Activated CD4-positive, alpha-beta memory T cell treated with anti-CD3 and anti-CD28 coated beads, Interleukin-2, amount 10 ng/mL, durations not matched to agents 7 days and 5 days (primary cell): ENCODE data around the gene SLC36A2. TPM values are rescaled to one million over a fixed set of nuclear protein-coding genes. Genes with fewer than 3 reads are reported as not detected.

Source experiments
- CTCF ChIA-PET: fragments of 350-600 bp; sonication (Branson Sonifier 250); formaldehyde crosslinking; loops from one replicate; lab custom pipeline; 2021; ENCODE audit warnings: antibody characterized with exemption, inconsistent platforms; lab: Charles Lee
- POLR2A ChIA-PET: fragments of 350-600 bp; sonication (Branson Sonifier 250); formaldehyde crosslinking; loops from one replicate; lab custom pipeline; 2021; ENCODE audit warnings: antibody characterized with exemption; lab: Charles Lee
- DNase-seq: peaks from one replicate; pipeline ENCODE4 v3.0.0-alpha.2; 2020
- H3K27ac Mint-ChIP-seq: one replicate; pipeline ENCODE4 v1.8.0; 2021; ENCODE audit warnings: mild to moderate bottlenecking, mixed read lengths
- H3K27me3 Mint-ChIP-seq: one replicate; pipeline ENCODE4 v1.8.0; 2021; ENCODE audit warnings: mixed read lengths
- H3K36me3 Mint-ChIP-seq: one replicate; pipeline ENCODE4 v1.8.0; 2021; ENCODE audit warnings: low read depth, mixed read lengths
- H3K4me1 Mint-ChIP-seq: one replicate; pipeline ENCODE4 v1.8.0; 2021; ENCODE audit warnings: mixed read lengths
- H3K4me3 Mint-ChIP-seq: one replicate; pipeline ENCODE4 v1.8.0; 2021; ENCODE audit warnings: mild to moderate bottlenecking, mixed read lengths
- H3K9me3 Mint-ChIP-seq: one replicate; pipeline ENCODE4 v1.8.0; 2021; ENCODE audit warnings: mixed read lengths
- total RNA-seq, 2 experiments: library from RNA; stranded (reverse); gene quantifications; one replicate each; pipeline ENCODE4 v1.2.3, GENCODE V29; 2021

Gene SLC36A2
- total RNA-seq, 2 experiments from 2014 or later, result not detected

GRCh38 chr5:151271336-151271735, 76.0 kb downstream of the SLC36A2 start:
- no peaks in the 10 kb centered on the region for H3K9me3 Mint-ChIP-seq
- H3K27me3 Mint-ChIP-seq, result peaks cover 2% of the 10 kb centered on the region
- H3K4me1 Mint-ChIP-seq, result no peaks in the 10 kb centered on the region
- peaks cover 21% of the 10 kb centered on the region for H3K36me3 Mint-ChIP-seq
- DNase-seq, result no peak
- no peak overlapping the region for H3K27ac Mint-ChIP-seq
- no peak overlapping the region for H3K4me3 Mint-ChIP-seq
- CTCF ChIA-PET, result no interaction called here
- POLR2A ChIA-PET, result no interaction called here

GRCh38 chr5:151270599-151270998, 76.8 kb downstream of the SLC36A2 start:
- POLR2A ChIA-PET, result no interaction called here
- Mint-ChIP-seq H3K4me3 (no peak overlapping the region), H3K27ac (no peak overlapping the region), H3K27me3 (no peaks in the 10 kb centered on the region), H3K36me3 (peaks cover 26% of the 10 kb centered on the region), H3K9me3 (no peaks in the 10 kb centered on the region), H3K4me1 (no peaks in the 10 kb centered on the region)
- DNase-seq, result no peak
- CTCF ChIA-PET, result no interaction called here

- peaks cover 13% of the 10 kb centered on the region for H3K4me1 Mint-ChIP-seq
- peaks cover 44% of the 10 kb centered on the region for H3K36me3 Mint-ChIP-seq
- no peak overlapping the region for H3K27ac Mint-ChIP-seq
- H3K4me3 Mint-ChIP-seq, result no peak overlapping the region
- no peaks in the 10 kb centered on the region for H3K9me3 Mint-ChIP-seq
- ChIA-PET POLR2A (no interaction called here), CTCF (no interaction called here)
- H3K27me3 Mint-ChIP-seq, result no peaks in the 10 kb centered on the region
- DNase-seq, result no peak
These were observed 79.7 kb downstream of the SLC36A2 start for GRCh38 chr5:151267491-151268260.

Other genes with a start within 250 kb of the SLC36A2 start
- gene ANXA6, start 189.8 kb downstream of the SLC36A2 start, total RNA-seq, result 100 to 1,000 TPM; 603 to 606 TPM
- 10 to 100 TPM; 62.6 to 64.2 TPM for gene CCDC69, start 123.5 kb downstream of the SLC36A2 start, total RNA-seq
- 10 to 100 TPM; 22.4 to 24.5 TPM for gene GM2A, start 94.4 kb downstream of the SLC36A2 start, total RNA-seq
- gene SLC36A3, start 43.8 kb downstream of the SLC36A2 start, total RNA-seq, result not detected
- gene SLC36A1, start 100.0 kb upstream of the SLC36A2 start, total RNA-seq, result 1 to 10 TPM; 5.4 to 6.4 TPM
- not detected for gene FAT2, start 243.8 kb upstream of the SLC36A2 start, total RNA-seq